ENCODE results near the gene MTERF2. TPM values are rescaled to one million over a fixed set of nuclear protein-coding genes. Genes with fewer than 3 reads are reported as not detected.
A peak's percentile ranks its signal among the peaks of the same experiment; 100 is the strongest.

The MTERF2 gene
- total RNA-seq, 2 experiments from 2014 or later, result 6.1 to 7.6 TPM

- H3K27ac Mint-ChIP-seq, result no peak overlapping the region
- Histone ChIP-seq H3K9me3 (ENCODE audit: control insufficient read depth in 1 of 2, insufficient read depth in 1 of 2, low read length in 2 of 2) (no peaks in the 10 kb centered on the region), H3K36me3 (ENCODE audit: insufficient read depth, low read length) (no peaks in the 10 kb centered on the region), H3K27me3 (ENCODE audit: control insufficient read depth in 1 of 2, insufficient read depth in 2 of 2, low read length in 2 of 2) (no peaks in the 10 kb centered on the region), H3K4me3 (ENCODE audit: low read length) (no peak overlapping the region), H3K4me1 (ENCODE audit: insufficient read depth, low read length) (peaks cover 9% of the 10 kb centered on the region), H3K27ac (ENCODE audit: low read depth in 1 of 2, low read length in 2 of 2) (no peak overlapping the region)
- no peaks in the 10 kb centered on the region for H3K27me3 Mint-ChIP-seq
- no peak for TF ChIP-seq CTCF (IDR thresholded peaks at IDR 0.05)
- peaks cover 18% of the 10 kb centered on the region for H3K36me3 Mint-ChIP-seq (ENCODE audit: low read depth)
- H3K4me1 Mint-ChIP-seq (ENCODE audit: low read depth), result peaks cover 50% of the 10 kb centered on the region
- H3K4me3 Mint-ChIP-seq, result no peak overlapping the region
- intact Hi-C loops (cut with DNase I, micrococcal nuclease), result no loop called here
- DNase-seq (peak in 1 of 14 experiments; percentile 34), ATAC-seq (ENCODE audit: poor library complexity) (no peak)
- ChIA-PET POLR2A (no interaction called here), CTCF (no interaction called here)
- no peaks in the 10 kb centered on the region for H3K9me3 Mint-ChIP-seq
Observed at GRCh38 chr12:107032266-107032665, 45.3 kb upstream of the MTERF2 start.

GRCh38 chr12:107031061-107031460 is 44.1 kb upstream of the MTERF2 start:
- Mint-ChIP-seq H3K4me1 (ENCODE audit: low read depth) (peaks cover 53% of the 10 kb centered on the region), H3K4me3 (no peak overlapping the region), H3K36me3 (ENCODE audit: low read depth) (peaks cover 6% of the 10 kb centered on the region), H3K9me3 (no peaks in the 10 kb centered on the region), H3K27me3 (no peaks in the 10 kb centered on the region), H3K27ac (peak overlapping the region; percentile 52)
- no peaks in the 10 kb centered on the region for H3K27me3 ChIP-seq (ENCODE audit: control insufficient read depth in 1 of 2, insufficient read depth in 2 of 2, low read length in 2 of 2)
- TF ChIP-seq CTCF (IDR thresholded peaks at IDR 0.05), result no peak
- DNase-seq (no peak), ATAC-seq (ENCODE audit: poor library complexity) (no peak)
- CTCF ChIA-PET, result interaction anchor here (0.7 kb wide), 2 partner anchors 26 to 129 kb away, joined by 3 read pairs; no protein-coding TSS in a partner anchor
- intact Hi-C loops (cut with DNase I, micrococcal nuclease), result no loop called here
- H3K27ac ChIP-seq (ENCODE audit: low read depth in 1 of 2, low read length in 2 of 2), result peak overlapping the region in 1 of 2 donors; percentile 14
- POLR2A ChIA-PET, result interaction anchor here (1.3 kb wide), 1 partner anchor 63 kb away, joined by 4 read pairs; no protein-coding TSS in a partner anchor
- H3K9me3 ChIP-seq (ENCODE audit: control insufficient read depth in 1 of 2, insufficient read depth in 1 of 2, low read length in 2 of 2), result no peaks in the 10 kb centered on the region
- peaks cover 12% of the 10 kb centered on the region for H3K4me1 ChIP-seq (ENCODE audit: insufficient read depth, low read length)
- no peaks in the 10 kb centered on the region for H3K36me3 ChIP-seq (ENCODE audit: insufficient read depth, low read length)
- no peak overlapping the region for H3K4me3 ChIP-seq (ENCODE audit: low read length)

- no peak for ATAC-seq (ENCODE audit: poor library complexity)
- intact Hi-C loops (cut with DNase I, micrococcal nuclease), result loop anchor here in 1 of 2 experiments (5.0 kb wide), 2 partner anchors 38 to 63 kb away; partner anchors contain the start of gene CRY1
- Histone ChIP-seq H3K9me3 (ENCODE audit: control insufficient read depth in 1 of 2, insufficient read depth in 1 of 2, low read length in 2 of 2) (no peaks in the 10 kb centered on the region), H3K4me1 (ENCODE audit: insufficient read depth, low read length) (peaks cover 13% of the 10 kb centered on the region), H3K4me3 (ENCODE audit: low read length) (no peak overlapping the region), H3K27ac (ENCODE audit: low read depth in 1 of 2, low read length in 2 of 2) (no peak overlapping the region), H3K36me3 (ENCODE audit: insufficient read depth, low read length) (no peaks in the 10 kb centered on the region), H3K27me3 (ENCODE audit: control insufficient read depth in 1 of 2, insufficient read depth in 2 of 2, low read length in 2 of 2) (no peaks in the 10 kb centered on the region)
- ChIA-PET CTCF (no interaction called here), POLR2A (no interaction called here)
- TF ChIP-seq CTCF (IDR thresholded peaks at IDR 0.05), result no peak
- H3K36me3 Mint-ChIP-seq (ENCODE audit: low read depth), result no peaks in the 10 kb centered on the region
- H3K4me1 Mint-ChIP-seq (ENCODE audit: low read depth), result peaks cover 58% of the 10 kb centered on the region
- H3K27ac Mint-ChIP-seq, result peak overlapping the region; percentile 62
- H3K9me3 Mint-ChIP-seq, result no peaks in the 10 kb centered on the region
- no peak for DNase-seq
- no peak overlapping the region for H3K4me3 Mint-ChIP-seq
- no peaks in the 10 kb centered on the region for H3K27me3 Mint-ChIP-seq
Observed at GRCh38 chr12:107029081-107029480, 42.1 kb upstream of the MTERF2 start.

All from CD4-positive, alpha-beta T cell (primary cell).